Transverse colon (tissue), 4 donors: Measurements from ENCODE around the gene FAM131C. TPM values are rescaled to one million over a fixed set of nuclear protein-coding genes. Genes with fewer than 3 reads are reported as not detected.
"Not testable (repeated sequence)": the region's sequence is repeated elsewhere in the genome, so short reads cannot be mapped to it uniquely, and the experiment has no call there.

Source experiments
- DNase-seq: peaks from one replicate; pipeline ENCODE4 v3.0.0-alpha.2; 2019
- H3K27ac ChIP-seq, 4 donors: fragments of 200-600 bp; sonication (generic); 2 replicates each; pipeline ENCODE4 v1.5.1; 2016 to 2018; ENCODE audit warnings: inconsistent platforms in 4 of 4
- H3K27me3 ChIP-seq: fragments of 200-600 bp; sonication (generic); 2 replicates; pipeline ENCODE4 v1.5.1; 2017; ENCODE audit warnings: inconsistent platforms
- H3K36me3 ChIP-seq, 4 donors: fragments of 200-600 bp; sonication (generic); 2 replicates each; pipeline ENCODE4 v1.5.1; 2017 to 2019; ENCODE audit warnings: inconsistent platforms in 4 of 4
- H3K4me1 ChIP-seq, 4 donors: fragments of 200-600 bp; sonication (generic); 2 replicates each; pipeline ENCODE4 v1.5.1; 2017 to 2020; ENCODE audit warnings: inconsistent platforms in 4 of 4
- H3K4me3 ChIP-seq, 4 donors: fragments of 200-600 bp; sonication (generic); 1 replicate in 1 of 4; 2 replicates in 3 of 4; pipeline versions ENCODE4 v1.5.1 to v1.6.1; 2017 to 2019; ENCODE audit warnings: inconsistent platforms in 4 of 4
- H3K9me3 ChIP-seq, 2 donors: fragments of 200-600 bp; sonication (generic); 2 replicates each; pipeline ENCODE4 v1.5.1; 2017 to 2019; ENCODE audit warnings: inconsistent platforms in 2 of 2
- CTCF ChIP-seq, 5 experiments: fragments of 200-600 bp in 3 of 5; fragments of 450-650 bp in 2 of 5; sonication (generic) in 3 of 5; IDR thresholded peaks; 1 replicate in 2 of 5; 2 replicates in 3 of 5; pipeline ENCODE4 v1.5.1; 2016 to 2017; ENCODE audit warnings: antibody characterized with exemption in 5 of 5, inconsistent platforms in 3 of 5, mild to moderate bottlenecking in 2 of 5, moderate library complexity in 1 of 5
- EP300 ChIP-seq: sonication (generic); formaldehyde crosslinking; IDR thresholded peaks from one replicate; pipeline ENCODE4 v1.6.1; 2017; ENCODE audit warnings: antibody characterized with exemption, low read depth
- POLR2A ChIP-seq: fragments of 450-650 bp; IDR thresholded peaks from one replicate; pipeline ENCODE4 v1.6.1; 2016; ENCODE audit warnings: antibody characterized with exemption, mild to moderate bottlenecking, moderate library complexity
- POLR2AphosphoS5 ChIP-seq, 3 donors: sonication (generic); formaldehyde crosslinking; IDR thresholded peaks; one replicate each; pipeline ENCODE4 v1.6.1; 2016; ENCODE audit warnings: antibody characterized with exemption in 3 of 3
- WGBS, 2 donors: methylation state at CpG; one replicate each; pipeline ENCODE4 v1.1.5; 2018; ENCODE audit warnings: low coverage in 1 of 2; 5-methylcytosine and 5-hydroxymethylcytosine counted together
- in situ Hi-C, 4 donors: fragments of 200-750 bp; cut with MboI; loops; one replicate each; pipeline versions ENCODE4 v1.15.0 to v1.15.1; 2017; ENCODE audit warnings: low sequenced_read_pairs in 3 of 4, low pct_ligation_motif_present in 1 of 4, low pct_unique_long_range_greater_than_20kb in 1 of 4
- intact Hi-C: fragments of 100-400 bp; cut with DNase I; formaldehyde crosslinking; loops from one replicate; pipeline ENCODE4 v1.15.1; 2023; ENCODE audit warnings: low total_unique reads
- total RNA-seq, 4 donors: library from RNA; depleted of rRNA; stranded (reverse); fragments of >200 nt; gene quantifications; one replicate each; pipeline ENCODE4 v1.1.0, GENCODE V29; 2016

FAM131C gene
- total RNA-seq, 4 donors from 2014 or later: 1.2 TPM; not detected in 3

- in situ Hi-C loops: no loop called here
- TF ChIP-seq EP300 (no peak), POLR2A (no peak), POLR2AphosphoS5 (IDR thresholded peaks at IDR 0.05) (no peak), CTCF (IDR thresholded peaks at IDR 0.05) (no peak)
- H3K36me3 ChIP-seq: no peaks in the 10 kb centered on the region
- H3K27me3 ChIP-seq: no peaks in the 10 kb centered on the region
- WGBS, 2 donors: 85% methylated on average over 8 of the region's 8 CpGs; no CpG with 5 or more reads in 1 of the 2 donors
- H3K4me1 ChIP-seq: peaks cover 0 to 3% (median 0%) of the 10 kb centered on the region in 4 donors
- no peak overlapping the region for H3K4me3 ChIP-seq
- no peak overlapping the region for H3K27ac ChIP-seq
- H3K9me3 ChIP-seq: no peaks in the 10 kb centered on the region
- no peak for DNase-seq
- intact Hi-C loops: no loop called here
Measured at GRCh38 chr1:16065269-16065576, 8.2 kb downstream of the FAM131C start.

DNA sequence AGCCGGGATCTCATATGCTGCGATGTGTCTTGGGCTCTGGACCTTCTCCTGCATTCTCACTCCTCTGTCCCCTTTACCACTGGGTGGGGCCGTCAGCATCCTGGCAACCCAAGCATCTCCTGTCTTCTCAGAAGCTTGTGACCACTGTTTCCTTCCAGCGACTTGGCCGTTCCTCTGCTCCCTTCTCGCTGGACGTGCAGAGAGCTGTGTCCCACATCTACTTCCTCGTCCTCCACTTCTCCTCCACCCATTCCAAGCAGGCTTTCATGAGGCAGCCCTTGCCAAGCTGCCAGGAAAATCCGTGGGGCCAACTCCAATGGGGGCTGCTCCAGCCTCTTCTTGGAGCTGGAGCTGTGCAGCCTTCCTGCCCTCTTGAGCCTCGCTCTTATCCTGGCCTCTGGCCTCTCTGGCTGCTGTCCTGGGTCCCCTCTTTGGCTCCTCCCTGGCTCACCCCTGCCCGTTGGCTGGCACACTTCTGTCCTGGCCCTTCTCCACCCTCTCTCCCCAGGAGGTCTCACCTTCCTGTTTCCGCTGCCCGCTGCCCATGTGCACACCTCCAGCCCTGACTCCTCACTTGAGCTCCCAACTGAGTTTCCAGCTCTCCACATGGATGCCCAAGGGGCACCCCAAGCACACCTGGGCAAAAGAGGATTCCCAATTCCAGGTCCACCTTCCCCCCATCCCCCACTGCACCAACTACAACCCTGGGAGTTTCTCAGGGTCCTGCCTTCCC is 8.7 kb downstream of the FAM131C start:
- no peaks in the 10 kb centered on the region for H3K9me3 ChIP-seq
- intact Hi-C loops (no loop called here), in situ Hi-C loops (no loop called here)
- DNase-seq: no peak
- no peak overlapping the region for H3K4me3 ChIP-seq
- no peaks in the 10 kb centered on the region for H3K27me3 ChIP-seq
- peaks cover 0 to 3% (median 0%) of the 10 kb centered on the region in 4 donors for H3K4me1 ChIP-seq
- WGBS, 2 donors: 46 to 52% methylated on average over 8 to 13 of the region's 13 CpGs
- no peak for TF ChIP-seq POLR2A
- TF ChIP-seq CTCF (IDR thresholded peaks at IDR 0.05): no peak
- TF ChIP-seq EP300: no peak
- H3K36me3 ChIP-seq: no peaks in the 10 kb centered on the region
- H3K27ac ChIP-seq: no peak overlapping the region

DNA sequence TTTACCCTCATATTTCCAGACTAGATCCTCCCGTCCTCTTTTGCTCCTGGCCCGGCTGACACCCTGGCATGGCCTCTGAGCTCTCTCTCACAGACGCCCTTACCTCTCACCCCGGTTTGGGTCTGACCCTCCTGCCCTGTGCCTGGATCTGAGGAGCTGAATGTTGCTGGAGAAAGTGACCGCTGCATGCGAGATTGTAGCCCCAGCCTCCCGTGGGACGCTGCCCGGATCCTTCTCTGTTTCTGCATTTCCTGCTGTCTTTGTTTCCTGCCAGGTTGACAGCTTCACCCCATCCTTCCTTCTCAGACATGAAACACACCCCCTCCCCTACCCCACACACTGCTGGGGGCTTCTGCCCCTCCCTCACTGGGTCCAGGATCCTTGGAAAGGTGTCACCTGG is 9.5 kb downstream of the FAM131C start:
- in situ Hi-C loops: no loop called here
- H3K4me1 ChIP-seq: peaks cover 0 to 3% (median 0%) of the 10 kb centered on the region in 4 donors

DNA sequence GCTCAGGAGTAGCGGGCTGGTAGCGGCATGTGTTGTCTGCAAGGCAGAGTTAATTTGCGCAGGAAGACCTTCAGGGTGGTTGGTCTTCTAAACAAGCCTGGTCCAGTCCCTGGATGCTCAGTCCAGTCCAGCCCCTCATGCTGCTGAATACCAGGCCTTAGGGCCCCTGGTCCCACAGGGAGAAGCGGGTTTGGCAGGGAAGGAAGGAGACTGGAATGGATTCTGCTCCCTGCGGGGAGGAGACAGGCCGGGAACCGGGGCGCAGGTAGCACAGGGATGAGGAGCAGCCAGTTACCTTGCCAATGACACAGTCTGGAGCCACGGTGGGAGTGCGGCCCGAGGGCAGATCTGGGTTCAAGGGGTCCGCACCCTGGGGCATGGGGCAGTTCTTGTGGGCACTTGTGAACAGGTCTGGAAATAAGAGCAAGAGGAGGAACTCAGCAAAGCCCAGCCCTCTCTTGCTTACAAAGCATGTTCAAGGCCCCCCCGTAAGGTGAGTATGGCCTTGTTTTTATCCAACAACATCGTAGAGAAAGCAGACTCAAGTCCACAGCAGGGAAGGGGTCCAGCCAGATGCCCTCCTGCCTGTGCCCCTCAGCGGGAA is 10.1 kb downstream of the FAM131C start:
- 88 to 90% methylated on average over 3 to 15 of the region's 15 CpGs for WGBS, 2 donors
- intact Hi-C loops: no loop called here
- DNase-seq: no peak
- no peaks in the 10 kb centered on the region for H3K27me3 ChIP-seq
- no peak overlapping the region for H3K4me3 ChIP-seq
- in situ Hi-C loops: no loop called here
- peaks cover 0 to 3% (median 0%) of the 10 kb centered on the region in 4 donors for H3K4me1 ChIP-seq
- no peak overlapping the region for H3K27ac ChIP-seq
- TF ChIP-seq EP300 (no peak), POLR2A (no peak), CTCF (IDR thresholded peaks at IDR 0.05) (no peak), POLR2AphosphoS5 (IDR thresholded peaks at IDR 0.05) (no peak)
- H3K36me3 ChIP-seq: no peaks in the 10 kb centered on the region
- no peaks in the 10 kb centered on the region for H3K9me3 ChIP-seq

More for the DNA sequence above, 9.5 kb downstream of the FAM131C start:
- intact Hi-C loops: no loop called here
- no peak for DNase-seq
- H3K27me3 ChIP-seq: no peaks in the 10 kb centered on the region
- 67 to 91% methylated on average over 3 to 9 of the region's 9 CpGs for WGBS, 2 donors
- no peak overlapping the region for H3K27ac ChIP-seq
- H3K36me3 ChIP-seq: no peaks in the 10 kb centered on the region
- TF ChIP-seq CTCF (IDR thresholded peaks at IDR 0.05) (no peak), EP300 (no peak), POLR2AphosphoS5 (IDR thresholded peaks at IDR 0.05) (no peak), POLR2A (no peak)
- no peaks in the 10 kb centered on the region for H3K9me3 ChIP-seq
- H3K4me3 ChIP-seq: no peak overlapping the region

DNA sequence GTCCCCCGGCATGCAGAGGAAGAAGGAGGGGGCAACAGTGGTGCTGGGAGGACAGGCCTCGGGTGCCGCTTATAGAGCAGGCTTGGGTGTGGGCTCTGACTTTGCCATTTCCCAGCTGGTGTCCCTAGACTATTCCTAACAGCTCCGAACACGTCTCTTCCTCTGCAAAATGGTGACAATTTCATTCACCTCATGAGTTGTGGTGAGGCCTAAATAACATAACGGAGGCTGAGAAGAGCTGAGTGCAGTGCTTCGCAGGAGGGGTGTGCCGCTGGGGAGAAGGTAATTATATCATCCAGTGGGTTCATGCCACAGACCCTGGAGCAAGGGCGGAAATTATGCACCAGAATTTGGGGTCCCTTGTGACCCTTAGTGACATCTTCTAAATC is 10.8 kb downstream of the FAM131C start:
- H3K36me3 ChIP-seq, H3K9me3 ChIP-seq, H3K27me3 ChIP-seq, in situ Hi-C loops, DNase-seq, H3K4me1 ChIP-seq, H3K4me3 ChIP-seq, H3K27ac ChIP-seq, intact Hi-C loops: not testable (repeated sequence)
- 82 to 93% methylated on average over 9 of the region's 9 CpGs for WGBS, 2 donors

DNA sequence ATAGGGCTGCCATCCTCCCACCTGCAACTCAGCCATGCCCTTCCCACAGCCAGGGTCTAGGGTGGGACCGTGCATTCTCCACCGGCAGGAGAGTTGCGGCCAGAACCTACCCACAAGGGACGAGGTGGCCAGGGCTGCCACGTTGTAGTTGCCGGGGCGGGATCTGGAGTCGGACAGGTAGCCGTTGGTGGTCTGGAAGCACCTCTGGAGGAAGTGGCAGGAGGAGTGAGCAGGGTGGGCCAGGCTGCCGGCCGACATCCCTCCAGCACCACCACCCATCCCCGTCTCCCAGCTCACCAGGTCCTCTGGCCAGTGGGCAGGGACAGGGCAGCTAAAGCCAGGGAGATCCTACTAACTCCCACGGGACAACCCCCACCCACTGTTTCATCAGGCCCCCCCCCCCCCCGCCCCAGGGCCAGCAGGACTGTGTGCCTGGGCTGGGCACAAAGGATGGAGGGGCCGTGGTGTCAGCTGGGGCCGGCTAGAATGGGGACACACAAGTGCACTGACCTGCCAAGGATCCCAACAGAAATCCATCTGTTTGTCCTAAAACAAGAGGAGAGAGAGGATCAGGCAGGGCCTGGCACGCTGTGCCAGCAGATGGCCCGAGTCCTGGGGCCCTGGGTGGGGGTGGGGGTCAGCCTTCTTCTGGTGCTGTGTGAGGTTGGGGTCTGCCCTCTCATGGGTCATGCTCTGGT is 11.3 kb downstream of the FAM131C start:
- intact Hi-C loops, H3K4me1 ChIP-seq, in situ Hi-C loops, H3K27me3 ChIP-seq, H3K27ac ChIP-seq, H3K36me3 ChIP-seq, H3K9me3 ChIP-seq, DNase-seq, H3K4me3 ChIP-seq: not testable (repeated sequence)
- WGBS, 2 donors: 62% methylated on average over 6 of the region's 18 CpGs; no CpG with 5 or more reads in 1 of the 2 donors
